ENCODE data around the gene ANKFN1.

Gene ANKFN1

GRCh38 chr17:56203430-56203829 lies 50.2 kb downstream of the ANKFN1 start:
- no peak for DNase-seq (ENCODE audit: extremely low read depth, low read depth)
- no peak overlapping the region for H3K4me3 ChIP-seq (replicated peaks; ENCODE audit: low read depth, low read length)
- TF ChIP-seq CTCF (IDR thresholded peaks at IDR 0.05; ENCODE audit: low read depth, low read length, missing control alignments), result no peak

- DNase-seq (ENCODE audit: extremely low read depth, low read depth), result no peak
- no peak for TF ChIP-seq CTCF (IDR thresholded peaks at IDR 0.05; ENCODE audit: low read depth, low read length, missing control alignments)
- H3K4me3 ChIP-seq (replicated peaks; ENCODE audit: low read depth, low read length), result no peak overlapping the region
Measured at GRCh38 chr17:56206351-56206750, 53.1 kb downstream of the ANKFN1 start.

DNA sequence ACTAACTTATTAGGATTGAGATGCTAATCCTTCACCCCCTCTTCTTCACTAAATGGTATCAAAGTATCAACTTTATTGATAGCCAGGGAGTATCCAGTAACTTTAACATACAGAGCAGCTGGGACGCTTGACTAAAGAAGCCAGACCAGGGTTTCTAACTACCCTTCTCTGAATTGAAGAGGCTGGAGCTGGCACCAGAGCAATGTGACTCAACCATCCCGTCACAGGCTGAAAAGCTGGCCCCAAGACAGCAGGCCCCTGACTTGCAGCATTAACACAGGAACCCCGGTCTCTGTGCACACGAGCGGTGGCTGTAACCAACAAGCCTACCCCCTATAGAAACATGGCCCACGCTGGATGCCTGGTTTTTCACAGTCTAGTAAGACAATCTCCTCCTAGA lies 59.8 kb downstream of the ANKFN1 start:
- H3K4me3 ChIP-seq (replicated peaks; ENCODE audit: low read depth, low read length), result no peak overlapping the region
- no peak for DNase-seq (ENCODE audit: extremely low read depth, low read depth)
- TF ChIP-seq CTCF (IDR thresholded peaks at IDR 0.05; ENCODE audit: low read depth, low read length, missing control alignments), result no peak

DNA sequence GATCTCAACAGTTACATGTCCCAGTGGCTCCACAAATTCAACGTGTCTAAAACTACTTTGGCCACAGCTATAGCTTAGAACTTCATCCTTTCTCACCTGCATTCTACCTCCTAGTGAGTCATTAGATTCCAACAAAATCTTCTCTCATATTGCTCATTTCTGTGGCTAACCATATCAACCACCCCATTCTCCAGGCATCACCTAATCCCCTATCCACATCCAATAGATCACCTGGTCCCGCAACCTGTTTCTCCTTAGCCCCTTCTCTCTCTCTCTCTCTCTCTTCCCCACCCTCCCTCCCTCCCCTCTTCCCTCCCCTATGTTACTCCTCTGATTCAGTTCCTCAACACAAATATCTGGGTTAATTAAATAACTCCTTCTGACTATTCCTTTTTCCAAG lies 64.6 kb downstream of the ANKFN1 start:
- DNase-seq (ENCODE audit: extremely low read depth, low read depth), result no peak
- no peak overlapping the region for H3K4me3 ChIP-seq (replicated peaks; ENCODE audit: low read depth, low read length)
- no peak for TF ChIP-seq CTCF (IDR thresholded peaks at IDR 0.05; ENCODE audit: low read depth, low read length, missing control alignments)

DNA sequence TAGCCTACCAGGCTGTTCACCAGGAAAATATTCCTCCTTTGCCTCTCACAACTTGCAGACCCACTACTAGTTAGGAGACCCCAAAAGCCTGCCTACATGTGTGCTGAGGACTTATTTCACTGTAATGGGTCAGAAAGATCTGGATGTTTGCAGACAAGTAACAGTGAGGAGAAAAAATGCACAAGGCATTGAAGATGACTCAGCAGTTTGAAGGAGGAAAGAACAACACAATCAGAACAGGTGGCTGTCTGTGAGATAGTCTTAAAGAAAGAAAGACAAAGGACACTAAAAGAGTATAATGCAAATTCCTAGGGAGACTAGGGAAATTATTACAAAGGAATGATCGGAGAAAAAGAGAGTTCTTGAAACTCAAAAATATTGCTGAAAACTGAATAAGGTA lies 69.0 kb downstream of the ANKFN1 start:
- H3K4me3 ChIP-seq (replicated peaks; ENCODE audit: low read depth, low read length), result no peak overlapping the region
- DNase-seq (ENCODE audit: extremely low read depth, low read depth), result no peak
- TF ChIP-seq CTCF (IDR thresholded peaks at IDR 0.05; ENCODE audit: low read depth, low read length, missing control alignments), result no peak

- H3K4me3 ChIP-seq (replicated peaks; ENCODE audit: low read depth, low read length), result no peak overlapping the region
- no peak for TF ChIP-seq CTCF (IDR thresholded peaks at IDR 0.05; ENCODE audit: low read depth, low read length, missing control alignments)
- no peak for DNase-seq (ENCODE audit: extremely low read depth, low read depth)
Measured at GRCh38 chr17:56230660-56231059, 77.4 kb downstream of the ANKFN1 start.

- DNase-seq (ENCODE audit: extremely low read depth, low read depth), result no peak
Measured at GRCh38 chr17:56231252-56231651, 78.0 kb downstream of the ANKFN1 start.

More at GRCh38 chr17:56231252-56231651, 78.0 kb downstream of the ANKFN1 start:
- no peak for TF ChIP-seq CTCF (IDR thresholded peaks at IDR 0.05; ENCODE audit: low read depth, low read length, missing control alignments)
- no peak overlapping the region for H3K4me3 ChIP-seq (replicated peaks; ENCODE audit: low read depth, low read length)
